Natural killer cell (primary cell): ENCODE measurements around the gene DNM2. TPM values are rescaled to one million over a fixed set of nuclear protein-coding genes. Genes with fewer than 3 reads are reported as not detected.

Experiments
- ATAC-seq, 3 donors: fragments of 150-1000 bp in 2 of 3; fragments of 200-7000 bp in 1 of 3; cut with Tn5 transposase; 1 replicate in 1 of 3; 2 replicates in 2 of 3; pipeline ENCODE4 v1.10.0; 2021; ENCODE audit warnings: mild to moderate bottlenecking in 2 of 3, moderate library complexity in 2 of 3
- DNase-seq, 2 donors: peaks; one replicate each; pipeline versions ENCODE4 v3.0.0 to v3.0.0-alpha.2; 2013 to 2021; ENCODE audit warnings: mixed read lengths in 1 of 2
- H3K27ac ChIP-seq: one replicate; pipeline ENCODE4 v1.5.1; 2013; ENCODE audit warnings: mild to moderate bottlenecking, low read length
- H3K27me3 ChIP-seq: one replicate; pipeline ENCODE4 v1.6.1; 2013; ENCODE audit warnings: low read length; ENCODE audit not compliant: control insufficient read depth, insufficient read depth
- H3K36me3 ChIP-seq: one replicate; pipeline ENCODE4 v1.6.1; 2013; ENCODE audit warnings: low read length; ENCODE audit not compliant: control insufficient read depth, insufficient read depth
- H3K4me1 ChIP-seq: one replicate; pipeline ENCODE4 v1.6.1; 2013; ENCODE audit warnings: low read length; ENCODE audit not compliant: control insufficient read depth, insufficient read depth
- H3K4me3 ChIP-seq: one replicate; pipeline ENCODE4 v1.5.1; 2013; ENCODE audit warnings: low read length
- H3K9me3 ChIP-seq: one replicate; pipeline ENCODE4 v1.6.1; 2013; ENCODE audit warnings: low read length; ENCODE audit not compliant: control insufficient read depth, insufficient read depth
- H3K27ac Mint-ChIP-seq, 2 donors: one replicate each; pipeline ENCODE4 v1.8.0; 2022; ENCODE audit warnings: mild to moderate bottlenecking in 2 of 2, mixed read lengths in 2 of 2, moderate library complexity in 1 of 2
- H3K27me3 Mint-ChIP-seq, 2 donors: one replicate each; pipeline ENCODE4 v1.8.0; 2022; ENCODE audit warnings: low read depth in 2 of 2, mixed read lengths in 2 of 2
- H3K36me3 Mint-ChIP-seq: one replicate; pipeline ENCODE4 v1.8.0; 2022; ENCODE audit warnings: mixed read lengths
- H3K4me1 Mint-ChIP-seq, 2 donors: one replicate each; pipeline ENCODE4 v1.8.0; 2022; ENCODE audit warnings: mixed read lengths in 2 of 2
- H3K4me3 Mint-ChIP-seq: one replicate; pipeline ENCODE4 v1.8.0; 2022; ENCODE audit warnings: mild to moderate bottlenecking, moderate library complexity, mixed read lengths
- H3K9me3 Mint-ChIP-seq, 2 donors: one replicate each; pipeline ENCODE4 v1.8.0; 2022; ENCODE audit warnings: mixed read lengths in 2 of 2
- CTCF ChIP-seq: fragments of 200-600 bp; IDR thresholded peaks from one replicate; pipeline ENCODE4 v1.8.0; 2022; ENCODE audit warnings: antibody characterized with exemption
- WGBS: methylation state at CpG from one replicate; pipeline ENCODE4 v1.1.7; 2013; ENCODE audit warnings: missing lambda C conversion rate; ENCODE audit not compliant: insufficient coverage; 5-methylcytosine and 5-hydroxymethylcytosine counted together
- intact Hi-C: fragments of 100-400 bp; cut with micrococcal nuclease; formaldehyde crosslinking; loops from one replicate; pipeline ENCODE4 v1.14.2; 2022
- total RNA-seq, 4 donors: library from RNA; stranded (reverse); fragments of 120-200 nt in 1 of 4; gene quantifications; one replicate each; pipeline versions ENCODE4 v1.2.3 to v1.2.4, GENCODE V29; 2013 to 2022

Gene DNM2
- total RNA-seq, 3 donors from 2014 or later (not counting 1 experiment from before 2014, with no cell fraction given), result 419 to 491 (median 428) TPM

GRCh38 chr19:10820173-10820572 is 102.3 kb downstream of the DNM2 start:
- peak in 1 of 2 donors; percentile 34 for DNase-seq
- peak in 2 of 3 donors; percentile 23 to 32 for ATAC-seq
- peaks cover 61% of the 10 kb centered on the region for H3K36me3 ChIP-seq
- H3K9me3 ChIP-seq, result no peaks in the 10 kb centered on the region
- peaks cover 32% of the 10 kb centered on the region for H3K4me1 ChIP-seq
- H3K27me3 ChIP-seq, result no peaks in the 10 kb centered on the region
- no peak for TF ChIP-seq CTCF
- H3K4me3 ChIP-seq, result no peak overlapping the region
- no peak overlapping the region for H3K27ac ChIP-seq
- Mint-ChIP-seq H3K9me3 (no peaks in the 10 kb centered on the region), H3K36me3 (no peaks in the 10 kb centered on the region), H3K4me3 (no peak overlapping the region), H3K27me3 (no peaks in the 10 kb centered on the region), H3K27ac (peak overlapping the region; percentile 69 to 73), H3K4me1 (peaks cover 12 to 45% of the 10 kb centered on the region in 2 donors)
- intact Hi-C loops, result no loop called here
- 95% methylated on average over 7 of the region's 7 CpGs for WGBS

- H3K27me3 ChIP-seq, result no peaks in the 10 kb centered on the region
- Mint-ChIP-seq H3K4me3 (no peak overlapping the region), H3K9me3 (no peaks in the 10 kb centered on the region), H3K27ac (peak overlapping the region in 1 of 2 donors; percentile 45), H3K27me3 (no peaks in the 10 kb centered on the region), H3K36me3 (no peaks in the 10 kb centered on the region), H3K4me1 (peaks cover 9 to 22% of the 10 kb centered on the region in 2 donors)
- H3K4me3 ChIP-seq, result no peak overlapping the region
- H3K27ac ChIP-seq, result no peak overlapping the region
- 98% methylated on average over 12 of the region's 12 CpGs for WGBS
- peaks cover 64% of the 10 kb centered on the region for H3K36me3 ChIP-seq
- H3K4me1 ChIP-seq, result peaks cover 22% of the 10 kb centered on the region
- no peak for TF ChIP-seq CTCF
- intact Hi-C loops, result no loop called here
- DNase-seq, result no peak
- no peaks in the 10 kb centered on the region for H3K9me3 ChIP-seq
- ATAC-seq, result no peak
Observed at GRCh38 chr19:10823690-10824089, 105.8 kb downstream of the DNM2 start.

- Mint-ChIP-seq H3K4me1 (peaks cover 0 to 1% of the 10 kb centered on the region in 2 donors), H3K9me3 (no peaks in the 10 kb centered on the region), H3K27me3 (no peaks in the 10 kb centered on the region), H3K27ac (no peak overlapping the region), H3K36me3 (no peaks in the 10 kb centered on the region), H3K4me3 (no peak overlapping the region)
- 93% methylated on average over 7 of the region's 7 CpGs for WGBS
- ATAC-seq (no peak), DNase-seq (no peak)
- TF ChIP-seq CTCF, result no peak
- Histone ChIP-seq H3K4me1 (peaks cover 10% of the 10 kb centered on the region), H3K9me3 (no peaks in the 10 kb centered on the region), H3K27ac (no peak overlapping the region), H3K27me3 (no peaks in the 10 kb centered on the region), H3K4me3 (no peak overlapping the region), H3K36me3 (peaks cover 60% of the 10 kb centered on the region)
- intact Hi-C loops, result no loop called here
Observed at GRCh38 chr19:10826231-10826630, 108.4 kb downstream of the DNM2 start.

GRCh38 chr19:10826846-10827245 is 109.0 kb downstream of the DNM2 start:
- H3K9me3 Mint-ChIP-seq, result no peaks in the 10 kb centered on the region
- H3K36me3 Mint-ChIP-seq, result no peaks in the 10 kb centered on the region

More at GRCh38 chr19:10826846-10827245, 109.0 kb downstream of the DNM2 start:
- H3K4me3 Mint-ChIP-seq, result no peak overlapping the region
- intact Hi-C loops, result no loop called here
- no peak for DNase-seq
- Histone ChIP-seq H3K4me3 (no peak overlapping the region), H3K36me3 (peaks cover 60% of the 10 kb centered on the region), H3K4me1 (peaks cover 5% of the 10 kb centered on the region), H3K9me3 (no peaks in the 10 kb centered on the region), H3K27me3 (no peaks in the 10 kb centered on the region), H3K27ac (no peak overlapping the region)
- no peaks in the 10 kb centered on the region for H3K4me1 Mint-ChIP-seq
- TF ChIP-seq CTCF, result no peak
- no peak overlapping the region for H3K27ac Mint-ChIP-seq
- no peak for ATAC-seq
- 95% methylated on average over 6 of the region's 6 CpGs for WGBS
- H3K27me3 Mint-ChIP-seq, result no peaks in the 10 kb centered on the region
